Right atrium auricular region (tissue), 2 donors: ENCODE results near the gene LRRC59. TPM values are rescaled to one million over a fixed set of nuclear protein-coding genes. Genes with fewer than 3 reads are reported as not detected.

Experiments
- DNase-seq: peaks from one replicate; pipeline ENCODE4 v3.0.0-alpha.2; 2019; ENCODE audit warnings: low spot score
- H3K27ac ChIP-seq, 2 donors: fragments of 200-600 bp; sonication (generic); 1 replicate in 1 of 2; 2 replicates in 1 of 2; pipeline ENCODE4 v1.5.1; 2016 to 2019
- H3K27me3 ChIP-seq, 2 donors: fragments of 200-600 bp; sonication (generic); one replicate each; pipeline versions ENCODE4 v1.5.1 to v1.6.0; 2017 to 2019
- H3K36me3 ChIP-seq: fragments of 200-600 bp; sonication (generic); one replicate; pipeline ENCODE4 v1.5.1; 2016
- H3K4me1 ChIP-seq, 2 donors: fragments of 200-600 bp; sonication (generic); one replicate each; pipeline versions ENCODE4 v1.5.1 to v1.6.0; 2017 to 2019
- H3K4me3 ChIP-seq, 2 donors: fragments of 200-600 bp; sonication (generic); 1 replicate in 1 of 2; 2 replicates in 1 of 2; pipeline ENCODE4 v1.5.1; 2017 to 2019; ENCODE audit warnings: mild to moderate bottlenecking in 1 of 2, moderate library complexity in 1 of 2
- H3K9me3 ChIP-seq, 2 donors: fragments of 200-600 bp; sonication (generic); one replicate each; pipeline ENCODE4 v1.5.1; 2019
- total RNA-seq, 2 donors: library from RNA; depleted of rRNA; stranded (reverse); fragments of >200 nt; gene quantifications; one replicate each; pipeline ENCODE4 v1.1.0, GENCODE V29; 2016
- TF ChIP-seq, protein P1 (sequence below), 2 donors: fragments of 200-600 bp; sonication (generic); IDR thresholded peaks; one replicate each; pipeline ENCODE4 v1.5.1; 2019; ENCODE audit warnings: antibody characterized with exemption in 2 of 2

Gene LRRC59
- total RNA-seq, 2 donors from 2014 or later: 31.7 to 50.6 TPM

DNA sequence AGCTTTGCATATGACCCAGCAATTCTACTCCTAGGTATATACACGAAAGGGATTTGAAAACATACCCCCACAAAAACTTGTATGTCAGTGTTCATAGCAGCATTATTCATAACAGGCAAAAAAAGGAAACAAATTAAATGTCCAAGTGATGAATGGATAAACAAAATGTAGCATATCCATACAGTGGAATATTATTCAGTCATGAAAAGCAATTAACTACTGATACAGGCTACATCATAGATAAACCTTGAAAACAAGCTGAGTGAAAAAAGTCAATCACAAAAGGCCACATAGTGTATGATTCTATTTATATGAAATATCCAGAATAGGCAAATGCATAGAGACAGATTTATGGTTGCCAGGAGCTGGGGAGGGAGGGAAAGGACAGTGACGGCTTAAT lies 23.6 kb downstream of the LRRC59 start:
- TF ChIP-seq, protein P1, sequence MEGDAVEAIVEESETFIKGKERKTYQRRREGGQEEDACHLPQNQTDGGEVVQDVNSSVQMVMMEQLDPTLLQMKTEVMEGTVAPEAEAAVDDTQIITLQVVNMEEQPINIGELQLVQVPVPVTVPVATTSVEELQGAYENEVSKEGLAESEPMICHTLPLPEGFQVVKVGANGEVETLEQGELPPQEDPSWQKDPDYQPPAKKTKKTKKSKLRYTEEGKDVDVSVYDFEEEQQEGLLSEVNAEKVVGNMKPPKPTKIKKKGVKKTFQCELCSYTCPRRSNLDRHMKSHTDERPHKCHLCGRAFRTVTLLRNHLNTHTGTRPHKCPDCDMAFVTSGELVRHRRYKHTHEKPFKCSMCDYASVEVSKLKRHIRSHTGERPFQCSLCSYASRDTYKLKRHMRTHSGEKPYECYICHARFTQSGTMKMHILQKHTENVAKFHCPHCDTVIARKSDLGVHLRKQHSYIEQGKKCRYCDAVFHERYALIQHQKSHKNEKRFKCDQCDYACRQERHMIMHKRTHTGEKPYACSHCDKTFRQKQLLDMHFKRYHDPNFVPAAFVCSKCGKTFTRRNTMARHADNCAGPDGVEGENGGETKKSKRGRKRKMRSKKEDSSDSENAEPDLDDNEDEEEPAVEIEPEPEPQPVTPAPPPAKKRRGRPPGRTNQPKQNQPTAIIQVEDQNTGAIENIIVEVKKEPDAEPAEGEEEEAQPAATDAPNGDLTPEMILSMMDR (IDR thresholded peaks at IDR 0.05): no peak
- Histone ChIP-seq H3K36me3 (peaks cover 19% of the 10 kb centered on the region), H3K27me3 (no peaks in the 10 kb centered on the region), H3K27ac (no peak overlapping the region), H3K4me3 (peak overlapping the region in 1 of 2 donors; percentile 65), H3K4me1 (peaks cover 0 to 22% of the 10 kb centered on the region in 2 donors), H3K9me3 (no peaks in the 10 kb centered on the region)
- DNase-seq: no peak

DNA sequence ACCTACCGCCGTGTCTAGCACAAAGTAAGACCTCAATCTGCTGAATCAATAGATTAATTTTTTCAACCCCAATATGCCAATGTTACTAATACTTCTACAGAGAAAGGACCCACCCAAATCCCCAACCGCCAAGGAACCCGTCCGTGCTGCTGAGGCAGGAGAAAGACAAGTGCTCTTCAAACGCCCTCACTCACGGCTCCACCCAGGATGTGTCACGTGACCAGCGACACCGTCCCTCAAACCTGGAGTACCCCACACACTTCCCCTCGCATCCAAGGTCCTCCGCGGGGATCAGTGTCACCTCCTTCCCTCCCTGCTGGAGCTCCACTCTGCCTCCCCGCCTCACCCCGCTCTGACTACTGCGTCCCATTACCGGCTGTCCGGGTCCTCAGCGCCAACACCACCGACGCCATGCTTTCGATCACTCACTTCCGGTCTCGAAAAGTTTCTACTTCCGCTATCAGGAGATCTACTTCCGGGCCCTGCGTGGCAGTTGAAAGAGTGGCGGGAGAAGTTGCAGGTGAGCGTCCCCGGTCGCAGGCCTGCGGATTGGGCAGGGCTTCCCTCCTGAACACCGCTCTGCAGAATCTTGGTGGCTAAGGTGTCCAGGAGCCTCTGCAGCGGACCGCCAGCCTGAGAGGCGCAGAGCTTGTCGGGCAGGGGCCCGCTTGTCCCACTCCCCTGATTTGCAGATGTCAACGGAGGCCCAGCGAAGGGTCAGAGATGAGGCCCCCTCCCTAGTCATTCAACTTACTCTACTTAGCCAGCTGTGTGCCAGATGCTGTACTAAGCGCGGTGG lies 24.4 kb downstream of the LRRC59 start, which contains the start of the genes EME1 and MRPL27:
Gene EME1, plus strand, starts transcription at position 472 of the 799 bp plus-strand sequence. CDS start 1,980 bp downstream, outside the sequence.
Gene MRPL27, minus strand, starts transcription at position 427 of the 799 bp plus-strand sequence. Its CDS starts 14 bp downstream, at position 413.
- TF ChIP-seq, protein P1 (IDR thresholded peaks at IDR 0.05): no peak
- Histone ChIP-seq H3K9me3 (no peaks in the 10 kb centered on the region), H3K36me3 (peaks cover 26% of the 10 kb centered on the region), H3K27ac (peak within 1 kb of the TSS; percentile 90 to 91), H3K4me1 (peaks cover 0 to 22% of the 10 kb centered on the region in 2 donors), H3K27me3 (no peaks in the 10 kb centered on the region), H3K4me3 (peak within 1 kb of the TSS; percentile 65 to 89)
- DNase-seq: peak; percentile 89

DNA sequence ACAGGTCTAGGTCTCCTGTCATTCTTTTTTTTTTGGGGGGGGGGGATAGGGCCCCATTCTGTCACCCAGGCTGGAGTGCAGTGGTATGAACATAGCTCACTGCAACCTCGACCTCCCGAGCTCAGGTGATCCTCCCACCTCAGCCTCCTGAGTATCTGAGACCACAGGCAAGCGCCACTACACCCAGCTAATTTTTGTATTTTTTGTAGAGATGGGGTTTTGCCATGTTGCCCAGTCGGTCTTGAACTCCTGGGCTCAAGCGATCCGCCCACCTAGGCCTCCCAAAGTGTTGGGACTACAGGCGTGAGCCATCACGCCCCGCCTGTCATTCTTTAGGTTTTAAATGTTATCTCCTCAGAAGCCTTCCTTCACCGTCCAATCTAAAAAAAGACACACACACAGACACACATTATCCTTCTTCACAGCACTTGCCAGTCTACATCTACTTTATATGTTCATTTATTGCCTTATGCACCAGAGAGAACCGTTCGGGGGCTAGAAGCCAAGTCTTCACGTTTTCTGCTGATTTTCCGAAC lies 25.0 kb downstream of the LRRC59 start:
- Histone ChIP-seq H3K27me3 (no peaks in the 10 kb centered on the region), H3K9me3 (no peaks in the 10 kb centered on the region), H3K27ac (peak overlapping the region; percentile 90 to 91), H3K4me1 (peaks cover 0 to 22% of the 10 kb centered on the region in 2 donors), H3K36me3 (peaks cover 33% of the 10 kb centered on the region), H3K4me3 (peak overlapping the region; percentile 65 to 89)
- TF ChIP-seq, protein P1 (IDR thresholded peaks at IDR 0.05): no peak
- no peak for DNase-seq

DNA sequence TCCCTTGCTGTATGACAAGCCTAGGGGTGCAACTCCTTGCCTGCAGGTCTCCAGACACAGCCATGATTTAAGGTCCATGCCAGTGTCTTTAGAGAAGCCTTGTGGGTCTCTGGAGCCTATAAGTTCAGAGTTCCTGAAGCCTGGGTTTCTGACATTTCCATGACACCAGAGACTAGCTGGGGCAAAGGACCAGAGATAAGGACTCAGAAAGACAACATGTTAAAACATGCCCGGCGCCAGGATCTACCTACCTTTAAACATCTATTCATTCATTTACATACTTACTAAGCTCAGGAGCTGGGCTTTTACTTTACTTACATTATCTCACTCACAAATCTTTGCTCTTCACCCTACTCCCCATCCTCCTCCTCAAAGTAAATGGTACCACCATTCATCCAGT lies 25.8 kb downstream of the LRRC59 start:
- Histone ChIP-seq H3K36me3 (peaks cover 40% of the 10 kb centered on the region), H3K4me1 (peaks cover 0 to 22% of the 10 kb centered on the region in 2 donors), H3K27ac (no peak overlapping the region), H3K4me3 (peak overlapping the region in 1 of 2 donors; percentile 65), H3K9me3 (no peaks in the 10 kb centered on the region), H3K27me3 (no peaks in the 10 kb centered on the region)
- no peak for DNase-seq
- TF ChIP-seq, protein P1 (IDR thresholded peaks at IDR 0.05): no peak

DNA sequence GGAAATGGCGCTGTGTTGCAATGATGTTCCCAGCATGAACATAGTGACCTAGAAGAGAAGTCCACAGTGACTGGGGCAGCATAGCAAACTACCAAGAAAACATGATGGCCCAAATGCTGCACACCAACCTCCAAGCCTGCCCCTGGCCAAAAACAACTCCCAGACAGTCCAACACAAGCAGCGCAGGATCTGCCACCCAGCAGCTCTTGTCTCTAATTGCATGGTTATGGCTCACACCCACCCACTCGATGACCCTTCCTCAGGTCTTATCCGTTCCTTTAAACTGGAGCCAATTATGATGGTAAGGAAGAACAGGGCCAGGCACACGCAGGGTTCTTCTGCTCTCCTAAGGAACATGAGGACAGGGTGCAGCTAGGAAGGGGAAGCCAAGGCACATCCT lies 27.3 kb downstream of the LRRC59 start:
- TF ChIP-seq, protein P1 (IDR thresholded peaks at IDR 0.05): no peak
- Histone ChIP-seq H3K27ac (no peak overlapping the region), H3K9me3 (no peaks in the 10 kb centered on the region), H3K36me3 (peaks cover 45% of the 10 kb centered on the region), H3K4me1 (peaks cover 0 to 22% of the 10 kb centered on the region in 2 donors), H3K27me3 (no peaks in the 10 kb centered on the region), H3K4me3 (no peak overlapping the region)
- no peak for DNase-seq
